HepG2 (cell line): ENCODE measurements around the gene DLG2. TPM values are rescaled to one million over a fixed set of nuclear protein-coding genes. Genes with fewer than 3 reads are reported as not detected.

Experiments used
- ATAC-seq: fragments of 200-7000 bp; cut with Tn5 transposase; 3 replicates; pipeline ENCODE4 v1.9.1; 2020; ENCODE audit warnings: mild to moderate bottlenecking, moderate library complexity
- BruUV-seq: library from RNA; stranded (reverse); fragments of 400-500 nt; replicated peaks from 2 replicates; lab custom pipeline; 2021; lab: Mats Ljungman, UMichigan
- CTCF ChIA-PET: fragments of 300-600 bp; formaldehyde crosslinking; extraction: SDS; loops from one replicate; lab custom pipeline; 2021; ENCODE audit warnings: low total read pairs, inconsistent platforms, low intra/inter-chr PET ratio; lab: Yijun Ruan, JAX
- POLR2A ChIA-PET: fragments of 350-600 bp; sonication (Branson Sonifier 250); formaldehyde crosslinking; loops from one replicate; lab custom pipeline; 2020; ENCODE audit warnings: antibody characterized with exemption, inconsistent platforms; lab: Yijun Ruan, JAX
- DNase-seq: peaks from one replicate; pipeline ENCODE4 v3.0.0-alpha.2; 2015; ENCODE audit warnings: low spot score
- FAIRE-seq: peaks from 3 replicates; lab custom pipeline; 2011; peaks lifted over from hg19 to GRCh38; lab: Jason Lieb, UNC
- H2AFZ ChIP-seq: one replicate; pipeline ENCODE4 v1.6.1; 2011; ENCODE audit warnings: low read length, inconsistent platforms
- H3K27ac ChIP-seq: fragments of 300-600 bp; 3 replicates; pipeline ENCODE4 v1.8.0; 2011; ENCODE audit warnings: mixed run types, mild to moderate bottlenecking, mixed read lengths, low read length, inconsistent platforms; ENCODE audit not compliant: insufficient read depth; ENCODE audit errors: extremely low read length
- H3K27me3 ChIP-seq, 2 experiments: fragments of 200-600 bp in 1 of 2; 2 replicates in 1 of 2; 3 replicates in 1 of 2; pipeline versions ENCODE4 v1.6.0 to v1.8.0; 2011; ENCODE audit warnings: low read length in 2 of 2, mild to moderate bottlenecking in 2 of 2, moderate library complexity in 2 of 2, inconsistent platforms in 1 of 2; ENCODE audit not compliant: insufficient read depth in 2 of 2, control insufficient read depth in 1 of 2
- H3K36me3 ChIP-seq, 2 experiments: fragments of 200-600 bp in 1 of 2; replicated peaks in 1 of 2; 2 replicates in 1 of 2; 3 replicates in 1 of 2; pipeline versions ENCODE4 v1.5.1 to v1.8.0; 2011; ENCODE audit warnings: low read length in 2 of 2, inconsistent platforms in 1 of 2; ENCODE audit not compliant: insufficient read depth in 2 of 2, control insufficient read depth in 1 of 2
- H3K4me1 ChIP-seq: 2 replicates; pipeline ENCODE4 v1.5.1; 2012; ENCODE audit warnings: low read length, inconsistent platforms; ENCODE audit not compliant: insufficient read depth
- H3K4me2 ChIP-seq: 2 replicates; pipeline ENCODE4 v1.6.0; 2011; ENCODE audit warnings: low read depth, low read length, inconsistent platforms
- H3K4me3 ChIP-seq, 3 experiments: fragments of 200-600 bp in 1 of 3; sonication (generic), shearing (Covaris generic) in 1 of 3; replicated peaks in 1 of 3; 2 replicates each; pipeline ENCODE4 v1.5.1; 2011 to 2016; ENCODE audit warnings: low read length in 3 of 3, inconsistent platforms in 2 of 3, low read depth in 2 of 3, mild to moderate bottlenecking in 2 of 3, control low read depth in 1 of 3, mixed read lengths in 1 of 3; ENCODE audit not compliant: insufficient read depth in 1 of 3
- H3K79me2 ChIP-seq: one replicate; pipeline ENCODE4 v1.6.1; 2011; ENCODE audit warnings: low read length, inconsistent platforms; ENCODE audit not compliant: insufficient read depth
- H3K9ac ChIP-seq: 2 replicates; pipeline ENCODE4 v1.6.0; 2011; ENCODE audit warnings: mild to moderate bottlenecking, low read depth, low read length, inconsistent platforms; ENCODE audit not compliant: insufficient read depth
- H3K9me3 ChIP-seq: 2 replicates; pipeline ENCODE4 v1.5.1; 2012; ENCODE audit warnings: mild to moderate bottlenecking, low read length
- H4K20me1 ChIP-seq: 2 replicates; pipeline ENCODE4 v1.6.0; 2011; ENCODE audit warnings: inconsistent platforms, mild to moderate bottlenecking, low read length, moderate library complexity; ENCODE audit not compliant: insufficient read depth
- ATF7 ChIP-seq, 2 experiments: fragments of 450-650 bp in 1 of 2; sonication (generic) in 1 of 2; formaldehyde crosslinking in 1 of 2; IDR thresholded peaks; 2 replicates each; pipeline versions ENCODE4 v1.4.0 to v1.6.1; 2016 to 2020; ENCODE audit warnings: antibody characterized with exemption in 1 of 2, mild to moderate bottlenecking in 1 of 2, missing genetic modification reagents in 1 of 2
- FOXA3 ChIP-seq: IDR thresholded peaks from 2 replicates; pipeline ENCODE4 v1.6.1; 2016; ENCODE audit warnings: missing genetic modification reagents, missing compliant biosample characterization
- NFYC ChIP-seq: IDR thresholded peaks from 2 replicates; pipeline ENCODE4 v1.6.1; 2016; ENCODE audit warnings: missing genetic modification reagents, missing compliant biosample characterization
- ZC3H13 ChIP-seq: sonication (generic); formaldehyde crosslinking; IDR thresholded peaks from 2 replicates; pipeline ENCODE4 v1.8.1; 2023; ENCODE audit warnings: mild to moderate bottlenecking, missing genetic modification reagents, moderate library complexity
- ZFAT ChIP-seq: sonication (generic); formaldehyde crosslinking; conservative IDR thresholded peaks from 2 replicates; pipeline ENCODE4 v1.8.1; 2023; ENCODE audit warnings: missing genetic modification reagents, inconsistent platforms
- ZMAT3 ChIP-seq: sonication (generic); formaldehyde crosslinking; conservative IDR thresholded peaks from 2 replicates; pipeline ENCODE4 v1.7.0; 2021; ENCODE audit warnings: missing genetic modification reagents
- ZNF101 ChIP-seq: sonication (generic); formaldehyde crosslinking; IDR thresholded peaks from 2 replicates; pipeline ENCODE4 v1.4.0; 2020; ENCODE audit warnings: mild to moderate bottlenecking, low read depth, missing genetic modification reagents, borderline replicate concordance
- ZNF296 ChIP-seq: sonication (generic); formaldehyde crosslinking; conservative IDR thresholded peaks from 2 replicates; pipeline ENCODE4 v1.5.0; 2020; ENCODE audit warnings: mild to moderate bottlenecking, missing genetic modification reagents
- ZSCAN30 ChIP-seq: sonication (generic); formaldehyde crosslinking; IDR thresholded peaks from 2 replicates; pipeline ENCODE4 v1.5.0; 2020; ENCODE audit warnings: mild to moderate bottlenecking, missing genetic modification reagents
- WGBS: methylation state at CpG from one replicate; pipeline ENCODE4 v1.1.6; 2017; ENCODE audit warnings: low lambda C conversion rate; 5-methylcytosine and 5-hydroxymethylcytosine counted together
- in situ Hi-C: cut with HindIII; loops from 2 replicates; pipeline ENCODE4 v1.10.0; 2017; ENCODE audit warnings: low pct_unique_long_range_greater_than_20kb; ENCODE audit not compliant: extremely low pct_ligation_motif_present
- intact Hi-C: fragments of 100-400 bp; cut with micrococcal nuclease; formaldehyde crosslinking; loops from one replicate; pipeline ENCODE4 v1.10.0; 2022; ENCODE audit not compliant: unreplicated experiment
- polyA plus RNA-seq, 8 experiments: library from polyadenylated mRNA; depleted of rRNA in 3 of 8; stranded (reverse) in 7 of 8; unstranded in 1 of 8; fragments of >200 nt; fragmentation: Illumina TruSeq in 4 of 8; extraction: Trizol in 4 of 8; gene quantifications; 2 replicates each; pipeline versions ENCODE4 v1.2.1 to v1.2.3, GENCODE V29; 2011 to 2016; ENCODE audit warnings: low read depth in 4 of 8, missing spikeins in 1 of 8, mixed read lengths in 1 of 8; ENCODE audit not compliant: insufficient read depth in 1 of 8
- total RNA-seq, 5 experiments: library from RNA; depleted of rRNA; stranded (reverse); fragments of >200 nt; fragmentation: Illumina TruSeq; extraction: Trizol; gene quantifications; 2 replicates each; pipeline ENCODE4 v1.2.3, GENCODE V29; 2016; ENCODE audit warnings: low read depth in 1 of 5
- TF ChIP-seq, protein P1 (sequence below): sonication (generic); formaldehyde crosslinking; IDR thresholded peaks from 2 replicates; pipeline ENCODE4 v1.5.0; 2020; ENCODE audit warnings: mild to moderate bottlenecking, missing genetic modification reagents
- TF ChIP-seq, protein P2 (sequence below), 2 experiments: sonication (generic) in 1 of 2; formaldehyde crosslinking in 1 of 2; IDR thresholded peaks; 2 replicates each; pipeline versions ENCODE4 v1.4.0 to v1.6.1; 2018 to 2020; ENCODE audit warnings: missing genetic modification reagents in 2 of 2, borderline replicate concordance in 1 of 2, low read depth in 1 of 2, mild to moderate bottlenecking in 1 of 2, missing biosample characterization in 1 of 2
- TF ChIP-seq, protein P3 (sequence below): sonication (generic); formaldehyde crosslinking; IDR thresholded peaks from 2 replicates; pipeline ENCODE4 v1.8.0; 2022; ENCODE audit warnings: missing genetic modification reagents, low read depth, mild to moderate bottlenecking, borderline replicate concordance
- TF ChIP-seq, protein P4 (sequence below): sonication (generic); formaldehyde crosslinking; IDR thresholded peaks from 2 replicates; pipeline ENCODE4 v1.4.0; 2020; ENCODE audit warnings: mild to moderate bottlenecking, missing genetic modification reagents
- TF ChIP-seq, protein P5 (sequence below): sonication (generic); formaldehyde crosslinking; IDR thresholded peaks from 2 replicates; pipeline ENCODE4 v1.5.1; 2020; ENCODE audit warnings: missing genetic modification reagents, mild to moderate bottlenecking, borderline replicate concordance

DLG2 gene
- total and polyA plus RNA-seq, 2 of the 13 experiments (the other 11 are each of a cell fraction or from before 2014, with no cell fraction given) = 0.46 to 1.0 TPM

DNA sequence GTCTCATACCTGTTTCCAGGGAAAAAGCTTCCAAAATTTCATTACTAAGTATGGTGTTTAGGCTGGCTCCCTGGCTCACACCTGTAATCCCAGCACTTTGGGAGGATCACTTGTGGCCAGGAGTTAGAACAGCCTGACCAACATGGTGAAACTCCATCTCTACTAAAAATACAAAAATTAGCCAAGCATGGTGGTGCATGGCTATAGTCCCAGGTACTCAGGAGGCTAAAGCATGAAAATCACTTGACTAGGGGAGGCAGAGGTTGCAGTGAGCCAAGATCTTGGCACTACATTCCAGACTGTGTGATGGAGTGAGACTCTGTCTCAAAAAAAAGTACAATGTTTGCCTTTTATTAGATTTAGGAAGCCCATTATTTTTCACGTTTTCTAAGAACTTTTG lies 2009.5 kb downstream of the DLG2 start:
- no peak for FAIRE-seq
- POLR2A ChIA-PET = no interaction called here
- no peaks in the 10 kb centered on the region for H4K20me1 ChIP-seq

More for the DNA sequence above, 2009.5 kb downstream of the DLG2 start:
- H3K9me3 ChIP-seq = no peaks in the 10 kb centered on the region
- TF ChIP-seq ATF7 (IDR thresholded peaks at IDR 0.05) = no peak
- no peak for TF ChIP-seq ATF7 (CRISPR knock-in tag; IDR thresholded peaks at IDR 0.05)
- TF ChIP-seq ZNF101 (CRISPR knock-in tag) = no peak
- TF ChIP-seq, protein P1, sequence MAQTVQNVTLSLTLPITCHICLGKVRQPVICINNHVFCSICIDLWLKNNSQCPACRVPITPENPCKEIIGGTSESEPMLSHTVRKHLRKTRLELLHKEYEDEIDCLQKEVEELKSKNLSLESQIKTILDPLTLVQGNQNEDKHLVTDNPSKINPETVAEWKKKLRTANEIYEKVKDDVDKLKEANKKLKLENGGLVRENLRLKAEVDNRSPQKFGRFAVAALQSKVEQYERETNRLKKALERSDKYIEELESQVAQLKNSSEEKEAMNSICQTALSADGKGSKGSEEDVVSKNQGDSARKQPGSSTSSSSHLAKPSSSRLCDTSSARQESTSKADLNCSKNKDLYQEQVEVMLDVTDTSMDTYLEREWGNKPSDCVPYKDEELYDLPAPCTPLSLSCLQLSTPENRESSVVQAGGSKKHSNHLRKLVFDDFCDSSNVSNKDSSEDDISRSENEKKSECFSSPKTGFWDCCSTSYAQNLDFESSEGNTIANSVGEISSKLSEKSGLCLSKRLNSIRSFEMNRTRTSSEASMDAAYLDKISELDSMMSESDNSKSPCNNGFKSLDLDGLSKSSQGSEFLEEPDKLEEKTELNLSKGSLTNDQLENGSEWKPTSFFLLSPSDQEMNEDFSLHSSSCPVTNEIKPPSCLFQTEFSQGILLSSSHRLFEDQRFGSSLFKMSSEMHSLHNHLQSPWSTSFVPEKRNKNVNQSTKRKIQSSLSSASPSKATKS (CRISPR knock-in tag) = no peak
- no peak for TF ChIP-seq ZNF296 (CRISPR knock-in tag)
- TF ChIP-seq, protein P2, sequence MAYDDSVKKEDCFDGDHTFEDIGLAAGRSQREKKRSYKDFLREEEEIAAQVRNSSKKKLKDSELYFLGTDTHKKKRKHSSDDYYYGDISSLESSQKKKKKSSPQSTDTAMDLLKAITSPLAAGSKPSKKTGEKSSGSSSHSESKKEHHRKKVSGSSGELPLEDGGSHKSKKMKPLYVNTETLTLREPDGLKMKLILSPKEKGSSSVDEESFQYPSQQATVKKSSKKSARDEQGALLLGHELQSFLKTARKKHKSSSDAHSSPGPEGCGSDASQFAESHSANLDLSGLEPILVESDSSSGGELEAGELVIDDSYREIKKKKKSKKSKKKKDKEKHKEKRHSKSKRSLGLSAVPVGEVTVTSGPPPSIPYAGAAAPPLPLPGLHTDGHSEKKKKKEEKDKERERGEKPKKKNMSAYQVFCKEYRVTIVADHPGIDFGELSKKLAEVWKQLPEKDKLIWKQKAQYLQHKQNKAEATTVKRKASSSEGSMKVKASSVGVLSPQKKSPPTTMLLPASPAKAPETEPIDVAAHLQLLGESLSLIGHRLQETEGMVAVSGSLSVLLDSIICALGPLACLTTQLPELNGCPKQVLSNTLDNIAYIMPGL (CRISPR knock-in tag; IDR thresholded peaks at IDR 0.05; ENCODE audit: borderline replicate concordance in 1 of 2, low read depth in 1 of 2) = no peak
- TF ChIP-seq ZC3H13 (CRISPR knock-in tag) = no peak
- TF ChIP-seq ZFAT = no peak
- TF ChIP-seq ZSCAN30 = no peak
- TF ChIP-seq, protein P3, sequence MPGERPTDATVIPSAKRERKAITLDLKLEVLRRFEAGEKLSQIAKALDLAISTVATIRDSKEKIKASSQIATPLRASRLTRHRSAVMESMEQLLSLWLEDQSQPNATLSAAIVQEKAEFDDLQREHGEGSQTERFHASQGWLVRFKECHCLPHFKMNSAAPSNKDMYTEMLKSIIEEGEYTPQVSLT (CRISPR knock-in tag) = no peak
- TF ChIP-seq FOXA3 = no peak
- no peak for TF ChIP-seq ZMAT3 (CRISPR knock-in tag)
- no peak for TF ChIP-seq NFYC (CRISPR knock-in tag)
- TF ChIP-seq, protein P4, sequence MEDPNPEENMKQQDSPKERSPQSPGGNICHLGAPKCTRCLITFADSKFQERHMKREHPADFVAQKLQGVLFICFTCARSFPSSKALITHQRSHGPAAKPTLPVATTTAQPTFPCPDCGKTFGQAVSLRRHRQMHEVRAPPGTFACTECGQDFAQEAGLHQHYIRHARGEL (CRISPR knock-in tag) = no peak
- TF ChIP-seq, protein P5, sequence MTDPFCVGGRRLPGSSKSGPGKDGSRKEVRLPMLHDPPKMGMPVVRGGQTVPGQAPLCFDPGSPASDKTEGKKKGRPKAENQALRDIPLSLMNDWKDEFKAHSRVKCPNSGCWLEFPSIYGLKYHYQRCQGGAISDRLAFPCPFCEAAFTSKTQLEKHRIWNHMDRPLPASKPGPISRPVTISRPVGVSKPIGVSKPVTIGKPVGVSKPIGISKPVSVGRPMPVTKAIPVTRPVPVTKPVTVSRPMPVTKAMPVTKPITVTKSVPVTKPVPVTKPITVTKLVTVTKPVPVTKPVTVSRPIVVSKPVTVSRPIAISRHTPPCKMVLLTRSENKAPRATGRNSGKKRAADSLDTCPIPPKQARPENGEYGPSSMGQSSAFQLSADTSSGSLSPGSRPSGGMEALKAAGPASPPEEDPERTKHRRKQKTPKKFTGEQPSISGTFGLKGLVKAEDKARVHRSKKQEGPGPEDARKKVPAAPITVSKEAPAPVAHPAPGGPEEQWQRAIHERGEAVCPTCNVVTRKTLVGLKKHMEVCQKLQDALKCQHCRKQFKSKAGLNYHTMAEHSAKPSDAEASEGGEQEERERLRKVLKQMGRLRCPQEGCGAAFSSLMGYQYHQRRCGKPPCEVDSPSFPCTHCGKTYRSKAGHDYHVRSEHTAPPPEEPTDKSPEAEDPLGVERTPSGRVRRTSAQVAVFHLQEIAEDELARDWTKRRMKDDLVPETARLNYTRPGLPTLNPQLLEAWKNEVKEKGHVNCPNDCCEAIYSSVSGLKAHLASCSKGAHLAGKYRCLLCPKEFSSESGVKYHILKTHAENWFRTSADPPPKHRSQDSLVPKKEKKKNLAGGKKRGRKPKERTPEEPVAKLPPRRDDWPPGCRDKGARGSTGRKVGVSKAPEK (CRISPR knock-in tag) = no peak
- no peaks in the 10 kb centered on the region for H3K79me2 ChIP-seq
- no peaks in the 10 kb centered on the region for H3K36me3 ChIP-seq
- H2AFZ ChIP-seq = no peak overlapping the region
- no TSS peak for BruUV-seq
- intact Hi-C loops = no loop called here
- no peak for ATAC-seq
- DNase-seq = no peak
- CTCF ChIA-PET = no interaction called here
- H3K4me3 ChIP-seq = no peak overlapping the region
- H3K9ac ChIP-seq = no peak overlapping the region
- 0% methylated on average over 1 of the region's 1 CpG for WGBS
- no peaks in the 10 kb centered on the region for H3K4me1 ChIP-seq
- H3K27ac ChIP-seq = no peak overlapping the region
- no peaks in the 10 kb centered on the region for H3K27me3 ChIP-seq
- H3K4me2 ChIP-seq = no peak overlapping the region
- in situ Hi-C loops = no loop called here
